Measurements from ENCODE around the gene LRP1B. TPM values are rescaled to one million over a fixed set of nuclear protein-coding genes. Genes with fewer than 3 reads are reported as not detected.

The LRP1B gene
- total RNA-seq, 1 donor from 2014 or later = 0.25 TPM

GRCh38 chr2:141741652-141742051 is 389.2 kb downstream of the LRP1B start:
- H3K9me3 Mint-ChIP-seq (ENCODE audit: low read depth) = peaks cover 4% of the 10 kb centered on the region
- no peak for DNase-seq (ENCODE audit: low spot score)
- peaks cover 2% of the 10 kb centered on the region for H3K27me3 Mint-ChIP-seq (ENCODE audit: low read depth)
- no peak for TF ChIP-seq CTCF (IDR thresholded peaks at IDR 0.05)
- H3K27ac Mint-ChIP-seq (ENCODE audit: unreplicated experiment) = no peak overlapping the region
- H3K36me3 Mint-ChIP-seq (ENCODE audit: low read depth) = no peaks in the 10 kb centered on the region
- no peaks in the 10 kb centered on the region for H3K4me1 Mint-ChIP-seq (ENCODE audit: low read depth)
- H3K4me3 Mint-ChIP-seq (ENCODE audit: unreplicated experiment) = no peak overlapping the region

- Mint-ChIP-seq H3K9me3 (ENCODE audit: low read depth) (no peaks in the 10 kb centered on the region), H3K27me3 (ENCODE audit: low read depth) (peaks cover 2% of the 10 kb centered on the region), H3K27ac (ENCODE audit: unreplicated experiment) (no peak overlapping the region), H3K4me1 (ENCODE audit: low read depth) (no peaks in the 10 kb centered on the region), H3K4me3 (ENCODE audit: unreplicated experiment) (no peak overlapping the region), H3K36me3 (ENCODE audit: low read depth) (no peaks in the 10 kb centered on the region)
- TF ChIP-seq CTCF (IDR thresholded peaks at IDR 0.05) = no peak
- DNase-seq (ENCODE audit: low spot score) = no peak
Measured at GRCh38 chr2:141737492-141738255, 393.1 kb downstream of the LRP1B start.

GRCh38 chr2:141736466-141736865 is 394.4 kb downstream of the LRP1B start:
- Mint-ChIP-seq H3K36me3 (ENCODE audit: low read depth) (no peaks in the 10 kb centered on the region), H3K4me3 (ENCODE audit: unreplicated experiment) (no peak overlapping the region)
- DNase-seq (ENCODE audit: low spot score) = no peak

GRCh38 chr2:141728886-141729285 is 401.9 kb downstream of the LRP1B start:
- no peaks in the 10 kb centered on the region for H3K36me3 Mint-ChIP-seq (ENCODE audit: low read depth)

More at GRCh38 chr2:141736466-141736865, 394.4 kb downstream of the LRP1B start:
- Mint-ChIP-seq H3K4me1 (ENCODE audit: low read depth) (no peaks in the 10 kb centered on the region), H3K27me3 (ENCODE audit: low read depth) (peaks cover 2% of the 10 kb centered on the region), H3K9me3 (ENCODE audit: low read depth) (no peaks in the 10 kb centered on the region), H3K27ac (ENCODE audit: unreplicated experiment) (no peak overlapping the region)
- no peak for TF ChIP-seq CTCF (IDR thresholded peaks at IDR 0.05)

GRCh38 chr2:141728142-141728541 is 402.7 kb downstream of the LRP1B start:
- no peaks in the 10 kb centered on the region for H3K36me3 Mint-ChIP-seq (ENCODE audit: low read depth)
- H3K27ac Mint-ChIP-seq (ENCODE audit: unreplicated experiment) = no peak overlapping the region
- TF ChIP-seq CTCF (IDR thresholded peaks at IDR 0.05) = no peak
- H3K4me3 Mint-ChIP-seq (ENCODE audit: unreplicated experiment) = no peak overlapping the region
- no peaks in the 10 kb centered on the region for H3K27me3 Mint-ChIP-seq (ENCODE audit: low read depth)
- no peak for DNase-seq (ENCODE audit: low spot score)
- H3K4me1 Mint-ChIP-seq (ENCODE audit: low read depth) = no peaks in the 10 kb centered on the region
- H3K9me3 Mint-ChIP-seq (ENCODE audit: low read depth) = no peaks in the 10 kb centered on the region

More at GRCh38 chr2:141728886-141729285, 401.9 kb downstream of the LRP1B start:
- H3K27ac Mint-ChIP-seq (ENCODE audit: unreplicated experiment) = no peak overlapping the region
- no peak for DNase-seq (ENCODE audit: low spot score)
- no peaks in the 10 kb centered on the region for H3K4me1 Mint-ChIP-seq (ENCODE audit: low read depth)
- no peak for TF ChIP-seq CTCF (IDR thresholded peaks at IDR 0.05)
- H3K9me3 Mint-ChIP-seq (ENCODE audit: low read depth) = no peaks in the 10 kb centered on the region
- no peaks in the 10 kb centered on the region for H3K27me3 Mint-ChIP-seq (ENCODE audit: low read depth)
- H3K4me3 Mint-ChIP-seq (ENCODE audit: unreplicated experiment) = no peak overlapping the region
